GM12878 (cell line): Measurements from ENCODE around the gene FNDC3A. TPM values are rescaled to one million over a fixed set of nuclear protein-coding genes. Genes with fewer than 3 reads are reported as not detected.

Experiments
- ATAC-seq: fragments of 200-7000 bp; cut with Tn5 transposase; 3 replicates; pipeline ENCODE4 v1.9.1; 2020; ENCODE audit warnings: mild to moderate bottlenecking, moderate library complexity
- BruUV-seq: library from RNA; stranded (reverse); fragments of 400-500 nt; replicated peaks from 2 replicates; lab custom pipeline; 2021; lab: Mats Ljungman, UMichigan
- CTCF ChIA-PET: fragments of 300-600 bp; sonication (Branson Sonifier 250); formaldehyde crosslinking; extraction: SDS; loops from one replicate; lab custom pipeline; 2021; ENCODE audit warnings: inconsistent platforms; lab: Yijun Ruan, JAX
- POLR2A ChIA-PET: fragments of 350-600 bp; formaldehyde crosslinking; extraction: SDS; loops from one replicate; lab custom pipeline; 2021; ENCODE audit warnings: inconsistent platforms; lab: Charles Lee
- RAD21 ChIA-PET: fragments of 300-600 bp; sonication (Branson Sonifier 250); formaldehyde crosslinking; loops from one replicate; lab custom pipeline; 2023; ENCODE audit warnings: antibody characterized with exemption; ENCODE audit not compliant: unreplicated experiment; lab: Charles Lee
- SMC1A ChIA-PET: fragments of 300-600 bp; sonication (Branson Sonifier 250); formaldehyde crosslinking; loops from one replicate; lab custom pipeline; 2023; ENCODE audit not compliant: unreplicated experiment, uncharacterized antibody; lab: Charles Lee
- DNase-seq: peaks from one replicate; pipeline ENCODE4 v3.0.0-alpha.2; 2011; ENCODE audit warnings: low read depth, low spot score
- FAIRE-seq: peaks from 3 replicates; lab custom pipeline; 2011; peaks lifted over from hg19 to GRCh38; lab: Jason Lieb, UNC
- H2AFZ ChIP-seq: 2 replicates; pipeline ENCODE4 v1.6.0; 2011; ENCODE audit warnings: low read depth, low read length, control low read depth; ENCODE audit not compliant: control insufficient read depth
- H3K27ac ChIP-seq: 2 replicates; pipeline ENCODE4 v1.5.1; 2011; ENCODE audit warnings: control low read depth; ENCODE audit not compliant: control insufficient read depth, insufficient read depth
- H3K27me3 ChIP-seq, 2 experiments: replicated peaks in 1 of 2; 2 replicates each; pipeline versions ENCODE4 v1.6.0 to v1.6.1; 2011; ENCODE audit warnings: low read length in 1 of 2; ENCODE audit not compliant: control insufficient read depth in 2 of 2, insufficient read depth in 2 of 2
- H3K36me3 ChIP-seq, 2 experiments: 2 replicates each; pipeline ENCODE4 v1.5.1; 2011; ENCODE audit warnings: low read length in 1 of 2; ENCODE audit not compliant: control insufficient read depth in 2 of 2, insufficient read depth in 2 of 2
- H3K4me1 ChIP-seq: 2 replicates; pipeline ENCODE4 v1.6.1; 2011; ENCODE audit warnings: mild to moderate bottlenecking, low read length, moderate library complexity, mixed read lengths; ENCODE audit not compliant: control insufficient read depth, insufficient read depth
- H3K4me2 ChIP-seq: 2 replicates; pipeline ENCODE4 v1.6.0; 2011; ENCODE audit warnings: control low read depth; ENCODE audit not compliant: control insufficient read depth, insufficient read depth
- H3K4me3 ChIP-seq: fragments of 200-600 bp; sonication (generic); 2 replicates; pipeline ENCODE4 v1.5.1; 2016
- H3K79me2 ChIP-seq: 2 replicates; pipeline ENCODE4 v1.6.0; 2011; ENCODE audit warnings: low read length; ENCODE audit not compliant: control insufficient read depth, insufficient read depth
- H3K9ac ChIP-seq: 2 replicates; pipeline ENCODE4 v1.8.0; 2011; ENCODE audit warnings: low read length, control low read depth, mixed read lengths; ENCODE audit not compliant: control insufficient read depth, insufficient read depth
- H3K9me3 ChIP-seq: replicated peaks from 3 replicates; pipeline ENCODE4 v1.5.1; 2011; ENCODE audit warnings: mild to moderate bottlenecking, low read length; ENCODE audit not compliant: control insufficient read depth, insufficient read depth
- H4K20me1 ChIP-seq: 2 replicates; pipeline ENCODE4 v1.6.0; 2011; ENCODE audit not compliant: control insufficient read depth, insufficient read depth
- ESRRA ChIP-seq: IDR thresholded peaks from 2 replicates; pipeline ENCODE4 v1.6.1; 2012; ENCODE audit warnings: mild to moderate bottlenecking, low read length, improper control_type of control experiment
- HCFC1 ChIP-seq: fragments of 150-350 bp; IDR thresholded peaks from 2 replicates; pipeline ENCODE4 v1.6.1; 2014; ENCODE audit warnings: low read length
- IRF4 ChIP-seq: IDR thresholded peaks from 2 replicates; pipeline ENCODE4 v1.6.1; 2011; ENCODE audit warnings: low read depth, low read length
- KLF5 ChIP-seq: fragments of 450-650 bp; IDR thresholded peaks from 2 replicates; pipeline ENCODE4 v1.6.1; 2014; ENCODE audit warnings: mild to moderate bottlenecking; ENCODE audit not compliant: partially characterized antibody
- MEF2A ChIP-seq: IDR thresholded peaks from 2 replicates; pipeline ENCODE4 v1.6.1; 2011; ENCODE audit warnings: low read depth, mild to moderate bottlenecking, low read length, moderate library complexity; ENCODE audit not compliant: insufficient read depth
- NFYB ChIP-seq: IDR thresholded peaks from 2 replicates; pipeline ENCODE4 v1.6.1; 2011; ENCODE audit warnings: low read depth, mild to moderate bottlenecking, low read length, improper control_type of control experiment, moderate library complexity; ENCODE audit not compliant: insufficient read depth
- NR2C1 ChIP-seq: fragments of 450-650 bp; IDR thresholded peaks from 2 replicates; pipeline ENCODE4 v1.6.1; 2017; ENCODE audit warnings: antibody characterized with exemption, mild to moderate bottlenecking, moderate library complexity
- NRF1 ChIP-seq: conservative IDR thresholded peaks from 2 replicates; pipeline ENCODE4 v1.6.1; 2011; ENCODE audit warnings: mild to moderate bottlenecking, low read depth, low read length, improper control_type of control experiment
- PAX8 ChIP-seq: fragments of 450-650 bp; IDR thresholded peaks from 2 replicates; pipeline ENCODE4 v1.6.1; 2017; ENCODE audit warnings: mild to moderate bottlenecking, moderate library complexity
- RAD21 ChIP-seq: IDR thresholded peaks from 2 replicates; pipeline ENCODE4 v1.6.1; 2011; ENCODE audit warnings: mild to moderate bottlenecking, low read depth, low read length, moderate library complexity; ENCODE audit not compliant: insufficient read depth
- RBBP5 ChIP-seq: fragments of 200-600 bp; sonication (generic); conservative IDR thresholded peaks from 2 replicates; pipeline ENCODE4 v1.6.1; 2016
- RELA ChIP-seq: fragments of 450-650 bp; IDR thresholded peaks from 2 replicates; pipeline ENCODE4 v1.8.0; 2014; ENCODE audit warnings: borderline replicate concordance; ENCODE audit not compliant: partially characterized antibody
- SMAD5 ChIP-seq: IDR thresholded peaks from 2 replicates; pipeline ENCODE4 v1.6.1; 2016; ENCODE audit warnings: antibody characterized with exemption, low read depth
- SPI1 ChIP-seq: IDR thresholded peaks from 2 replicates; pipeline ENCODE4 v1.6.1; 2011; ENCODE audit warnings: low read depth, mild to moderate bottlenecking, low read length, moderate library complexity, borderline replicate concordance; ENCODE audit not compliant: insufficient read depth
- TCF3 ChIP-seq: IDR thresholded peaks from 2 replicates; pipeline ENCODE4 v1.6.1; 2012; ENCODE audit warnings: low read depth, mild to moderate bottlenecking, low read length, borderline replicate concordance; ENCODE audit not compliant: insufficient read depth
- ZNF217 ChIP-seq: fragments of 450-650 bp; IDR thresholded peaks from 2 replicates; pipeline ENCODE4 v1.6.1; 2017; ENCODE audit warnings: antibody characterized with exemption, mild to moderate bottlenecking
- ZSCAN29 ChIP-seq: fragments of 450-650 bp; IDR thresholded peaks from 2 replicates; pipeline ENCODE4 v1.6.1; 2017; ENCODE audit warnings: mild to moderate bottlenecking, moderate library complexity
- WGBS: methylation state at CpG from one replicate; pipeline ENCODE4 v1.1.6; 2016; ENCODE audit warnings: low lambda C conversion rate; ENCODE audit not compliant: insufficient replicate concordance, insufficient coverage; ENCODE audit errors: missing lambda C conversion rate; 5-methylcytosine and 5-hydroxymethylcytosine counted together
- in situ Hi-C: fragments of 300-500 bp; cut with MboI; formaldehyde crosslinking; loops from 9 replicates; pipeline ENCODE4 v1.14.3; 2018; ENCODE audit warnings: mixed read lengths
- intact Hi-C: fragments of 100-400 bp; cut with micrococcal nuclease; formaldehyde crosslinking; loops from one replicate; pipeline ENCODE4 v1.14.2; 2022; ENCODE audit not compliant: unreplicated experiment
- polyA plus RNA-seq, 11 experiments: library from polyadenylated mRNA; depleted of rRNA in 4 of 11; unstranded in 6 of 11; stranded (reverse) in 5 of 11; fragments of >200 nt; fragmentation: Nextera tagmentation in 4 of 11; fragmentation: Illumina TruSeq in 1 of 11; extraction: Ambion mirVana in 4 of 11; extraction: Trizol in 1 of 11; gene quantifications; 1 replicate in 1 of 11; 2 replicates in 10 of 11; pipeline versions ENCODE4 v1.2.1 to v1.2.3, GENCODE V29; 2011 to 2016; ENCODE audit warnings: inconsistent platforms in 2 of 11, missing spikeins in 2 of 11, low read depth in 1 of 11
- total RNA-seq, 4 experiments: library from RNA; depleted of rRNA in 3 of 4; stranded (reverse); fragments of >200 nt in 3 of 4; fragmentation: Illumina TruSeq in 1 of 4; extraction: Trizol in 1 of 4; gene quantifications; 2 replicates each; pipeline versions ENCODE4 v1.2.1 to v1.2.3, GENCODE V29; 2013 to 2021
- TF ChIP-seq, protein P1 (sequence below): fragments of 450-650 bp; formaldehyde crosslinking; IDR thresholded peaks from 2 replicates; pipeline ENCODE4 v1.4.0; 2020; ENCODE audit warnings: mild to moderate bottlenecking, moderate library complexity

The FNDC3A gene
- total and polyA plus RNA-seq, 10 of the 15 experiments (the other 5 are each of a cell fraction or from before 2014, with no cell fraction given): 6.3 to 46.4 (median 22.8) TPM

DNA sequence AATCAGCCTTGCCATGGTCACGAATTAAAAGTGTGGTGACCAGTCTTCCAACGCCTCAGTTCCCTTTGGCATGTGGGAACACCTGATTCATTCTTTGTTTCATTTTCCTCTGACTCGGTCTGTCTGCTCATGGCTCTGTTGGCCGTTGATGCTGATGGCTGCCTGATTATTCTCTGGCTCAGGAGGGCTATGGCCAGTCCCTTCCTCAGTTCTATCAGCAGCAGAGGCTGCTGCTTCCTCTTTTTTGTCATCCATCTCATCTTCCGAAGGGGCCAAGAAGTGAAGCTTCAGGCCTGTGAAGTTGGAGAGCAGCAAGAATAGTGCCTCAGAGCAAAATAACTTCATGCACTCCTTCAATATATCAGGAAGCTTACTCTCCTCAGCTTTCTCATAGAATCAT lies 235.0 kb downstream of the FNDC3A start:
- Histone ChIP-seq H3K36me3 (peaks cover 0 to 5% of the 10 kb centered on the region in 2 experiments; a peak in 2 of 4 replicates), H3K9me3 (peaks cover 2% of the 10 kb centered on the region; the same call in 1 of the 3 replicates), H3K4me2 (no peak overlapping the region), H3K4me3 (no peak overlapping the region), H3K27me3 (no peaks in the 10 kb centered on the region), H4K20me1 (no peaks in the 10 kb centered on the region), H3K9ac (no peak overlapping the region), H3K27ac (no peak overlapping the region), H3K79me2 (no peaks in the 10 kb centered on the region), H3K4me1 (peaks cover 4% of the 10 kb centered on the region), H2AFZ (no peak overlapping the region)
- POLR2A ChIA-PET: interaction anchor here (0.7 kb wide), 1 partner anchor 494 kb away, joined by 5 read pairs; no protein-coding TSS in a partner anchor
- 90% methylated on average over 5 of the region's 5 CpGs for WGBS
- CTCF ChIA-PET: interaction anchor here (0.6 to 1.2 kb wide), 3 partner anchors 70 to 1001 kb away, joined by 3 read pairs; no protein-coding TSS in a partner anchor
- in situ Hi-C loops (no loop called here), intact Hi-C loops (no loop called here)
- TF ChIP-seq NRF1: no peak
- TF ChIP-seq RBBP5: no peak
- TF ChIP-seq ESRRA: no peak
- no peak for TF ChIP-seq MEF2A
- TF ChIP-seq, protein P1, sequence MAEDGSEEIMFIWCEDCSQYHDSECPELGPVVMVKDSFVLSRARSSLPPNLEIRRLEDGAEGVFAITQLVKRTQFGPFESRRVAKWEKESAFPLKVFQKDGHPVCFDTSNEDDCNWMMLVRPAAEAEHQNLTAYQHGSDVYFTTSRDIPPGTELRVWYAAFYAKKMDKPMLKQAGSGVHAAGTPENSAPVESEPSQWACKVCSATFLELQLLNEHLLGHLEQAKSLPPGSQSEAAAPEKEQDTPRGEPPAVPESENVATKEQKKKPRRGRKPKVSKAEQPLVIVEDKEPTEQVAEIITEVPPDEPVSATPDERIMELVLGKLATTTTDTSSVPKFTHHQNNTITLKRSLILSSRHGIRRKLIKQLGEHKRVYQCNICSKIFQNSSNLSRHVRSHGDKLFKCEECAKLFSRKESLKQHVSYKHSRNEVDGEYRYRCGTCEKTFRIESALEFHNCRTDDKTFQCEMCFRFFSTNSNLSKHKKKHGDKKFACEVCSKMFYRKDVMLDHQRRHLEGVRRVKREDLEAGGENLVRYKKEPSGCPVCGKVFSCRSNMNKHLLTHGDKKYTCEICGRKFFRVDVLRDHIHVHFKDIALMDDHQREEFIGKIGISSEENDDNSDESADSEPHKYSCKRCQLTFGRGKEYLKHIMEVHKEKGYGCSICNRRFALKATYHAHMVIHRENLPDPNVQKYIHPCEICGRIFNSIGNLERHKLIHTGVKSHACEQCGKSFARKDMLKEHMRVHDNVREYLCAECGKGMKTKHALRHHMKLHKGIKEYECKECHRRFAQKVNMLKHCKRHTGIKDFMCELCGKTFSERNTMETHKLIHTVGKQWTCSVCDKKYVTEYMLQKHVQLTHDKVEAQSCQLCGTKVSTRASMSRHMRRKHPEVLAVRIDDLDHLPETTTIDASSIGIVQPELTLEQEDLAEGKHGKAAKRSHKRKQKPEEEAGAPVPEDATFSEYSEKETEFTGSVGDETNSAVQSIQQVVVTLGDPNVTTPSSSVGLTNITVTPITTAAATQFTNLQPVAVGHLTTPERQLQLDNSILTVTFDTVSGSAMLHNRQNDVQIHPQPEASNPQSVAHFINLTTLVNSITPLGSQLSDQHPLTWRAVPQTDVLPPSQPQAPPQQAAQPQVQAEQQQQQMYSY (CRISPR knock-in tag): no peak
- no peak for TF ChIP-seq ZSCAN29
- no peak for TF ChIP-seq HCFC1
- TF ChIP-seq PAX8: no peak
- no peak for TF ChIP-seq TCF3
- TF ChIP-seq SMAD5: no peak
- no peak for TF ChIP-seq RAD21
- TF ChIP-seq SPI1: no peak
- no peak for TF ChIP-seq IRF4
- no peak for TF ChIP-seq NR2C1
- no peak for TF ChIP-seq ZNF217
- TF ChIP-seq RELA: no peak
- no peak for TF ChIP-seq NFYB
- no peak for TF ChIP-seq KLF5
- RAD21 ChIA-PET: no interaction called here
- DNase-seq (no peak), FAIRE-seq (no peak), ATAC-seq (no peak)
- SMC1A ChIA-PET: interaction anchor here (1.2 kb wide), 1 partner anchor 100 kb away, joined by 3 read pairs; no protein-coding TSS in a partner anchor
- BruUV-seq: no TSS peak
